Endometrial microvascular endothelial cells (primary cell): ENCODE data around the gene MICAL2. TPM values are rescaled to one million over a fixed set of nuclear protein-coding genes. Genes with fewer than 3 reads are reported as not detected.

Experiments used
- in situ Hi-C: cut with HindIII; loops from 2 replicates; pipeline ENCODE4 v1.10.0; 2017; ENCODE audit warnings: low sequenced_read_pairs, low pct_unique_long_range_greater_than_20kb; ENCODE audit errors: inconsistent ontology term
- total RNA-seq: library from RNA; depleted of rRNA; stranded (reverse); fragments of >200 nt; gene quantifications from one replicate; pipeline ENCODE4 v1.2.3, GENCODE V29; 2015; ENCODE audit errors: inconsistent ontology term

Gene MICAL2
- total RNA-seq, 1 donor from 2014 or later: 149 TPM

DNA sequence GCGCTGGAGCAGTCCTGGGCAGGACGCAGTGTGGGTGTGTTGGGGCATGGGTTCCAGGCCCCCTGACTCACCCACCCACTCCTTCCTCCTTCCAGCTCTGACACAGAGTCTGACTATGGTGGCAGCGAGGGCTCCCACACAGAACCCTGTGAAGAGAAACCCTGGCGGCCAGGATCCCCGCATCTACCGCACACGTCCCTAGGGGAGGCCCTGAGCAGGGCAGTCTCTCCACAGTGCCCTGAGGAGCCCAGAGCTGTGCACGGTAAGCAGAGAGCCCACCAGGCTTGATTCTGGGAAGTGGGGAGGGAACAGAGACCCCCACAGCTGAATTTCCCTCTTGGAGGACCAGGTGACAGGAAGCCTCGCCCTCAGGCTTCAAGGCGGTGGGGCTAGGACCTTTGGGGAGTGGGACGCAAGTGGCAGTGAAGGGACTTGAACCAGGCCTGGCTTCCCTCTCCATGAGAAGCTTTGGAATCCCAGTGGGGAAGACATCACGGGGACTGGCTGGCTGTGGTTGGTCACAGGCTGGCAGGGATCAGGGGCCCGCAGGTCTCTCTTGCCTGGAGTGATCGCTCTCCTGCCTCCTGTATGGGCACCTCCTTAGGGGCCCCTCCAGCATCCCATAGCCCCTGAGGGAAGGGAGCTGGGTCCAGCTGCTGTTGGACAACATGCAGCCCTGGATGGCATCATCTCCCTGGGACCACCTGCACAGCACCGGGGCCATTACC, 170.6 kb downstream of the MICAL2 start:
- in situ Hi-C loops: no loop called here

DNA sequence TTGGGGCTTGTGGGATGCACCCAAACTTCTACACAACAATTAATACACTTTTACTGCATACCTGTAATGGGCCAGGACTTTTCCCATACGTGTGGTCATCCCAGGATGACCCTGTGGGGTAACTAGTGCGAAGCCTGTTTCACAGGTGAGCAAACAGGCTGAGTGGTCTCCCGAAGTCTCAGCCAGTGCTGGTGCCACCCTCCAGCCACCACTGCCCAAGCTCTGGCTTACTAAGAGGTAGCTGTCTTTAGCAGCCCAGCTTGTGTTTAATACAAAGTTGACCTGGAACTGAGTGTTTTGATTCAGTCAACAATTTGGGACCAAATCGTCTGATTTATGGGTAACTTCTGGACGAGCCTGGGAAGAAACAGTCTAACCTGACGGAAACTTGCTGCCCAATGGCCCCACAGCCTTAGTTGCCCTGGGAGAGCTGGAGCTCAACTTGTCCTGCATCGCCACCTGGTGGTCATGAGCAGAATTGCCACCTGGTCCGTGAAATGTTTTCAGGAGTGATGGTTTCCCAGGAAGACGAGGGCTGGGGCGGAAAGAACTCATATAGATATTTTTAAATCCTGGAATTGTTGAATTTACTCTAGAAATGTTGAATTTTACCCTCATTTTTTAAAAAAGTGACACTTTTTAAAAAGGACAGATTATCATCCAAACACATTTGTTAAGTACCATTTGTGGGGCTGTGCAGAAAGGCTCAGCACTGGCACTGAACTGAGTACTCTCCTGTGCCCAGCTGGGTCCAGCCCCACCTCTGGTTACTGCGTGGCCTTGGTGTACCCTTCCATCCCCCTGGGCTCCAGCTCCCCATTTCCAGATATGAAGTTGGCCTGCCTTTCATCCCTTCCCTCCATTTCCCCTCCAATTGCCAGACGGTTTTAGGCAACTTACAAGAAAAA, 171.4 kb downstream of the MICAL2 start:
- in situ Hi-C loops: no loop called here

- in situ Hi-C loops: no loop called here
Measured at GRCh38 chr11:12282676-12283075, 172.3 kb downstream of the MICAL2 start.

DNA sequence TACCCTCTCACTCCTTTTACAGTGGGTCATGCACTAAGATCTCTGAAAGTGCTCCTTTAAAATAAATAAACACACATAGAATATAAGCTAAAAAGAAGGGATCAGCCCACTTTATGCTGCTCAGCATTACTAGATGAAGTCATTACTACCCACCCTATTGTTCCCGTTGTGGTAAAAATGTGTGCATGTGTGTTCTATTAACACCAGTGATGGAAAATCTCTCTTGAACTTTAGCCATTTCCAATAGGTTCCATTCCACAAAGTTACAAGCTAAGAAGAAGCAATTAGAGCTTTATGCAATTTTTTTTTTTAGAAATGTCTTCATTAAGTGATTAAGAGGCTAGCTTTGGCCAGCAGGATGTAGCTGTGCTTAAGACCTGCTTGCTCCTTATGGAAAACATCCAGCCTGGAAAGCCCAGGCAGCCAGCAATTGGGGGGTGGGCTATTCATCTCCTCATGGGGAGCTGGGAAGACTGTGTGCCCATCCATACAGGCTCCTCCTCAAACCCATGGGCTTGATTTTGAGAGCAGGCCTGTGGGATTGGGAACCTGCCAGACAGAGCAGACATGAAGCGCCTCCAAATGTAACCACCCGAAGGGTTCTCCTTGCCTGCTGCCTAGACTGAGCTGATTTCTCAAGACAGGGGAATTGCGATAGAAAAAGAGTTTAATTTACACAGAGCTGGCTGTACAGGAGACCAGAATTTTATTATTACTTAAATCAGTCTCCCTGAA, 174.1 kb downstream of the MICAL2 start:
- in situ Hi-C loops: no loop called here

GRCh38 chr11:12285106-12285505, 174.7 kb downstream of the MICAL2 start:
- in situ Hi-C loops: no loop called here

DNA sequence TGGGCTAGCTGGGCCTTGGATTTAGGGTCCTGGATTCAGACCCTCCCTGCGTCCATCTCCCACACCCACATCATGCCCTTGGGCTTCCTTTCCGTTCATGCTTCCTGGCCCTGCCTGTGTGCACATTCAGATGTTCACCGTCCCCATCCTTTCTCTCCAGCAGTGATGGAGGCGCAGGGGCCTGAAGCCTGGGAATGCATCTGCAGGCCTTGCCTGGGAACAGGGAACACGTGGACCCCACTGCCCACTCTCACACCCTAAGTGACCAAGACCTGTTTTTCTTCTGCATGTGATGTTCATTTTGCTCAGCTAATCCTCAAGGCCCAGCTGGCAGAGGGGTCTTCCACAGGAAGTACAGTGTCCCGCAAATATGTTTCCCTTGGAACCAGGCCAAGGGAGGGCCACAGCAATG, 175.4 kb downstream of the MICAL2 start:
- in situ Hi-C loops: no loop called here

- in situ Hi-C loops: no loop called here
Measured at GRCh38 chr11:12286606-12287005, 176.2 kb downstream of the MICAL2 start.

DNA sequence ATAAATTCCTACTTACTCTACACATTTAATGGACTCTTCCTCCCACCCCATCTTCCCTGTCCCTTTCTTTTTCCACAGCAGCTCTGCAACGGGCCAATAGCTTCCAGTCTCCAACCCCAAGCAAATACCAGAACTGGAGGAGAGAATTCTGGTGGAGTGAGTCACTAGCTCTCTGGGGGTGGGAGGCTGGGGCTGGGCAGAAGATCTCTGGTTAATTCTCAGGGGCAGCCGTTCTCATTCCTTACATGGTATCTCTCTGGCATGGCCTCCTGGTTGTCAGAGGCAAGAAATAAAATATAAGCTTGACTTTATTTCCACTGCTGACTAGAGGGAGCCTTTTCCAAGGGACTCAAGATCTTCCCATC, 176.6 kb downstream of the MICAL2 start:
- in situ Hi-C loops: no loop called here

GRCh38 chr11:12287374-12288211, 177.2 kb downstream of the MICAL2 start:
- in situ Hi-C loops: no loop called here

DNA sequence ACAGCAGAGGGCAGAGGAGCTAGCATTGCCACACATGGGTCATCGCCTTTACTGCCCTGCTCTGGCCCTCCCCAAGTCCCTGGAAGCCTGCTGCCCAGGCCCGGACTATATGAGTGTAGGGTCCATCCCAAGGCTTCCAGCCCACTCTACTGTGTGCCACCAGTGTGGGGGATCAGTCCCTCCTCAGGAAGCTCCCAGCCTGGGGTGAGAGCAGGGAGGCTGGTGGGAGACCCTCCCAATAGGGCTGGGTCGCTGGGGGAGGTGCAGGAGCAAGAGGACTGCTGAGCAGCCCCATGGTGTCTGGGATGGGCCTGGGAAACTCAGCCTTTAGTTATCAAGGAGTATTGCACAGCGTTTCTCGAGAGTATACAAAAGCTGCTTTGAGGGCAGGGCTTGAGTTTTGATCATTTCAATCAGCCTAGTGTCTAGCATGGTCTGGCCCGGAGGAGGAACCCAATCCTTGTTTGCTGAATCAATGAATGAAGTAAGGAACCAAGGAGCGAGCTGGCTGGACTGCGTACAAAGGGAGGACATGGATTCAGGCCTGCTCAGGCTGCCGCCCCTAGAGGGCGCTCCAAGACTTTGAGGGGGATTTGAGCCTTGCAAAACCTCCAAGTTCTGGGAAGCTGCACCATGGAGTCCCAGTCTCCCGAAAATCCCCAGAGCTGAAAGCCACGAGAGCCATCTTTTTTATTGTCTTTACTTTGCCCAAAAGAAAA, 178.0 kb downstream of the MICAL2 start:
- in situ Hi-C loops: no loop called here

- in situ Hi-C loops: no loop called here
Measured at GRCh38 chr11:12288931-12289666, 178.7 kb downstream of the MICAL2 start.

- in situ Hi-C loops: no loop called here
Measured at GRCh38 chr11:12289667-12290476, 179.5 kb downstream of the MICAL2 start.

DNA sequence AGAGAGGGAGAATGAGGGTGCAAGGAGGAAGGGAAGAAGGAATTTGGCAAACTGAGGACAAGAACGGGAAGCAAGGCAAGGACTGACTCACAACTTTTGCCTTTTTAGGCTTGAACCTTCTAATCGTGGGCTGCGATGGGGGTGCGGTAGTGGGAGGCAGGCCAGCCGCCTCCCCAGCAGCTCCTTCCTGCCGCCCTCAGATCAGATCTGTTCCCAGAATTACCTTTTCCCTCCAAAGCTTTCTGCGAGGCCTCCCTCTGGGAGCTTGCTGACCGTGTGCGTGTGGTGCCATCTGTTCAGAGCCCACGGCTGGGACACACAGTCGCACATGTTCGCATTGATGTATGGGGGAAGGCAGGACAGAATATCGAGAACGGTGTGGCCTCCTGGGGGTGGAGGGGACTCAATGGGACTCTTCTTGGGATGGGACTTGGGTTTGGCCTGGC, 180.1 kb downstream of the MICAL2 start:
- in situ Hi-C loops: no loop called here

DNA sequence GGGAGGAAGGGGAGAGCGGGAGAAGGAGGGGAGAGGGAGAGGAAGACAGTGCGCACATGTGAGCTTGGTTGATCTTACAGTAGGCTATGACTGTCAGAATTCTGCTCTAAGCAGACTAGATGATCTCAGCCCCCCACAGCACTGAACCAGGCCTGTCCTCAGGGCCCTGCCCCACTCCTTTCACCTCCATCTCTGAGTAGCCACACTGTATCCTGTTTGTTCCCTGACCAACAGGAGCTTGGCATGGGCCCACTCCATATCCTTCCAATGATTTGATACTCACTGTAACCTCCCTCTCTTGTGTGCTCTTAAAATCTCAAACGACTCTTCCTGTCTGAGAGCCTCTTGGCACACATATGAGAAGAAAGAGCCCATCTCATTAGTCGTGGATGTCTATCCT, 180.9 kb downstream of the MICAL2 start:
- in situ Hi-C loops: no loop called here

DNA sequence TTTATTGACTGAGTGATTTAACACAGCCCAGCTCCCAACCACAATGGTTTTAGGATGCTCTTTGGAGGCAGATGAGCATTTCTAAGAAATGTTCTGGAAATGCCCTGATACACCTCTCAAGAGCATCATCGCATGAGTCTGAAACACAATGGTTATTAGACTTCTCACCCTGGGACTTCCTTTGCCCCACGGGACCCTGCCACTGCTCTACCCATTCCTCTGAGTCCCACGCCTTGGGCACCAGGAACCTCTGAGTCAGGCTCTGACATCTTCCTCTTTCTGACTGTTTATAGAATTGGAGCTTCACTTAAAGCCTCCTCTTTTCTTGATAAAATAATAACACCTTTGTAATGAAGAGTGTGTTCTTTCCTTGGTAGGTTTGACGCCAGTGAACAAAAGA, 181.4 kb downstream of the MICAL2 start:
- in situ Hi-C loops: no loop called here

- in situ Hi-C loops: no loop called here
Measured at GRCh38 chr11:12292766-12293165, 182.4 kb downstream of the MICAL2 start.

DNA sequence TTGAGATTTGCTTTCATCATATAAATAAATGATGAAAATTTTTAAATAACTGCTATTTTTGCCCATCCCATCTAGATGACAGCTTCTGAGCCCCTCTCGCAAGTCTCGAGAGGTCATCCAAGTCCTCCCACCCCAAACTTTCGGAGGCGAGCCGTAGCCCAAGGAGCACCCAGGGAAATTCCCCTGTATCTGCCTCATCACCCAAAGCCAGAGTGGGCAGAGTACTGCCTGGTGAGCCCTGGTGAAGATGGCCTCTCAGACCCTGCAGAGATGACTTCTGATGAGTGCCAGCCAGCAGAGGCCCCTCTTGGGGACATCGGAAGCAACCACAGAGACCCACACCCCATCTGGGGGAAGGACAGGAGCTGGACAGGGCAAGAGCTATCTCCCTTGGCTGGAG, 183.1 kb downstream of the MICAL2 start:
- in situ Hi-C loops: no loop called here
